ENCODE measurements around the gene SPATA31E1. TPM values are rescaled to one million over a fixed set of nuclear protein-coding genes. Genes with fewer than 3 reads are reported as not detected.

SPATA31E1 gene
- total RNA-seq, 6 experiments from 2014 or later, result not detected

DNA sequence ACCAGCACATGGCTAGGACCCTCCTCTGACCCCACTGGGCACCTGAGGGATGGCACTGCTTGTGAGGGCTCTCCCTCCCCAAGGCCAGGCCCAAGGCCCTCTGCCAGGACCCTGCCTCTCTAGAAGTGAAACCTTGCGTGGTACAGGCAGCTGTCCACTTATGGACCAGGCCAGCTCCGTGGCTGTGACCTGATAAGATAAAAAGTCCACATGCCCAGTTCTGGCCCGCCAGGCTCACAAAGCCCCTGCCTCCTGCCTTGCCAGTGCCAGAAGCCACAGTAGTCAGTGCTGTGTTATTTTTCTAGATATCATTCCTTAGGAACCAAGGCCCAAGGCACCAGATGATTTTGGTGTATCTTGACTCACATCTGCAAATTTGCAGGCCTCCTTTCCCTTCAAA, 14.0 kb upstream of the SPATA31E1 start:
- peaks cover 6% of the 10 kb centered on the region; the same call in 1 of the 2 replicates for H3K36me3 Mint-ChIP-seq (ENCODE audit: low read depth)
- no peak for DNase-seq
- TF ChIP-seq, protein P1, sequence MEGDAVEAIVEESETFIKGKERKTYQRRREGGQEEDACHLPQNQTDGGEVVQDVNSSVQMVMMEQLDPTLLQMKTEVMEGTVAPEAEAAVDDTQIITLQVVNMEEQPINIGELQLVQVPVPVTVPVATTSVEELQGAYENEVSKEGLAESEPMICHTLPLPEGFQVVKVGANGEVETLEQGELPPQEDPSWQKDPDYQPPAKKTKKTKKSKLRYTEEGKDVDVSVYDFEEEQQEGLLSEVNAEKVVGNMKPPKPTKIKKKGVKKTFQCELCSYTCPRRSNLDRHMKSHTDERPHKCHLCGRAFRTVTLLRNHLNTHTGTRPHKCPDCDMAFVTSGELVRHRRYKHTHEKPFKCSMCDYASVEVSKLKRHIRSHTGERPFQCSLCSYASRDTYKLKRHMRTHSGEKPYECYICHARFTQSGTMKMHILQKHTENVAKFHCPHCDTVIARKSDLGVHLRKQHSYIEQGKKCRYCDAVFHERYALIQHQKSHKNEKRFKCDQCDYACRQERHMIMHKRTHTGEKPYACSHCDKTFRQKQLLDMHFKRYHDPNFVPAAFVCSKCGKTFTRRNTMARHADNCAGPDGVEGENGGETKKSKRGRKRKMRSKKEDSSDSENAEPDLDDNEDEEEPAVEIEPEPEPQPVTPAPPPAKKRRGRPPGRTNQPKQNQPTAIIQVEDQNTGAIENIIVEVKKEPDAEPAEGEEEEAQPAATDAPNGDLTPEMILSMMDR (IDR thresholded peaks at IDR 0.05), result no peak
- H3K4me1 Mint-ChIP-seq (ENCODE audit: low read depth), result peaks cover 39% of the 10 kb centered on the region
- no peaks in the 10 kb centered on the region for H3K9me3 Mint-ChIP-seq
- H3K4me3 Mint-ChIP-seq, result no peak overlapping the region
- H3K27me3 Mint-ChIP-seq (ENCODE audit: insufficient read depth), result peaks cover 3% of the 10 kb centered on the region; the same call in 1 of the 2 replicates
- H3K27ac Mint-ChIP-seq, result no peak overlapping the region

DNA sequence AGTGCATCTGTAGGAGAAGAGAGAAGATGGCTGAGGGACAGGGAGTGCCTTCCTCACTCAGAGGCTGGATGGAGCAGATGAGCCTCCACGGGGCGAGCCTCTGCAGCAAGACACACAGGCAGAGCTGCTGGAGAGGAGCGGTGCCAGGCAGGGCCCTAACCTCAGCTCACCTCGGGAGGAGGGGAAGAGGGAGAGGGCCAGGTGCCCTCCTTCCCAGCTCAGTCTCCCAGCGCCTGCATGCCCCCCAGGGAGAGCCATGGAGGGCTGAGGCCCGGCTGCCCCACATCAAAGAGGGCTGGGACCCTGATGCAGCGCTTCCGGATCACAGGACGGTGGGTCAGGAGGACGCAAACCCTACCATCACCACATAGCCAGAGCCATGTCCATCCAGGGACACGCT, 13.6 kb upstream of the SPATA31E1 start:
- peaks cover 6% of the 10 kb centered on the region; the same call in 1 of the 2 replicates for H3K36me3 Mint-ChIP-seq (ENCODE audit: low read depth)
- TF ChIP-seq, protein P1 (IDR thresholded peaks at IDR 0.05), result no peak
- no peak overlapping the region for H3K27ac Mint-ChIP-seq

DNA sequence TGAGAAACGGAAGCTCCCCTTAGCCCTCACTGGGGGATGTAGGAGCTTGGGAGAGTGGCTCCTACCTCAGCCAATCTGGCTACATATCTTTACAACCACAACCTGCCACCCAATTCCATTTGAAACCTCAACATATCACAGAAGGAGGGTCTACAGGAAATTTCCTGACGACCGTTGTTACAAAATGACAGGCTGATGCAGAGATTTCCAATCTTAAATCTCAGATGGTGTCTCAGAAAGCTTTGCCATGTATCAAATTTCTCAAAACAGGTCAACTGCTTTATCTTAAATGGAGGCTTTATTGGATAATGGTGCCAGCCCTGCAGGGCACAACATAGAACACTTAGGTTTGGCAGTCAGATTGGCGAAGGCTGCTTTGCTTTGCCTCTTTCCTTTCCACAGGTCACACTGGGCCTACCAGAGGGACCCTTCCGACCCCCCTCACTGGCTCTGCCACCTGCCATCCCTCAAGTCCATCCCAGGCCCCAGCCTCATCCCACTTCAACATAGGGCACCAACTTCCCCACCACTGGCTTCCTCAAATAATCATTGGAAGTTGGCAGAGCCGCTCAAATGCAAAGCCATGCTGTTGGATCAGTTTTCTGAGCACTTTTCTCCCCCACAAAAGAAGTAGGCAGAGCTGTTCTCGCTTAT, 11.1 kb upstream of the SPATA31E1 start:
- peaks cover 6% of the 10 kb centered on the region; the same call in 1 of the 2 replicates for H3K36me3 Mint-ChIP-seq (ENCODE audit: low read depth)
- H3K4me1 Mint-ChIP-seq (ENCODE audit: low read depth), result peaks cover 22% of the 10 kb centered on the region
- TF ChIP-seq, protein P1 (IDR thresholded peaks at IDR 0.05), result no peak
- no peak for DNase-seq
- H3K27me3 Mint-ChIP-seq (ENCODE audit: insufficient read depth), result peaks cover 7% of the 10 kb centered on the region
- no peak overlapping the region for H3K27ac Mint-ChIP-seq
- no peak overlapping the region for H3K4me3 Mint-ChIP-seq
- H3K9me3 Mint-ChIP-seq, result no peaks in the 10 kb centered on the region

More for the DNA sequence above, 13.6 kb upstream of the SPATA31E1 start:
- Mint-ChIP-seq H3K4me3 (no peak overlapping the region), H3K9me3 (no peaks in the 10 kb centered on the region), H3K4me1 (ENCODE audit: low read depth) (peaks cover 39% of the 10 kb centered on the region), H3K27me3 (ENCODE audit: insufficient read depth) (peaks cover 3% of the 10 kb centered on the region; the same call in 1 of the 2 replicates)
- DNase-seq, result no peak

DNA sequence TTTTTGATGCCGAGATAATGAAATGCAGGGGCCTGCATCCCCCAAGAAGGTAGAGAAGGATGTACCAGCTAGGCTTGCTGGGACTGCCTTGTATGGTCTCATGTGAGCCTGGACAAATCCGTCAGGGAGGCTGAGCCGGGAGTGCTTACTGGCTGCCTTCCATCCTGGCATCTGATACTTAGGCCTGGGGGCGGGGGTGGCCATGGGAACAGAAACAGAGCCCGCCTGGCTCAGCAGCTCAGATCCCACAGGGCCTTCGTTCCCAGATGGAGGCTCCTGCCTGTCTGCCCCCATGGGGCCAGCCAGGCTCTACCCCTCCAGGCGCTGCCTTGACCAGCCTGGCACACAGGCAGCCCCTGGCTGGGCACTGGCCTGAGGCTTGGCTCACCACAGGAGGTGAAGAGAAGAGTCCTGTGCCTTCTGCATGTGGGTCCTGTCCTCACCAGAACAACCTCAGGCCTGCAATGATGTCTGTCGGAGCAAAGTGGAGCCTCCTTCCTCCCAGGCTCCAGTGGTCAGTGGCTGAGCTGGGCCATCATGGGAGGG, 10.5 kb upstream of the SPATA31E1 start:
- Mint-ChIP-seq H3K4me3 (no peak overlapping the region), H3K27me3 (ENCODE audit: insufficient read depth) (peaks cover 5% of the 10 kb centered on the region), H3K4me1 (ENCODE audit: low read depth) (peaks cover 22% of the 10 kb centered on the region), H3K9me3 (no peaks in the 10 kb centered on the region), H3K27ac (no peak overlapping the region), H3K36me3 (ENCODE audit: low read depth) (peaks cover 6% of the 10 kb centered on the region; the same call in 1 of the 2 replicates)
- no peak for DNase-seq
- TF ChIP-seq, protein P1 (IDR thresholded peaks at IDR 0.05), result no peak

DNA sequence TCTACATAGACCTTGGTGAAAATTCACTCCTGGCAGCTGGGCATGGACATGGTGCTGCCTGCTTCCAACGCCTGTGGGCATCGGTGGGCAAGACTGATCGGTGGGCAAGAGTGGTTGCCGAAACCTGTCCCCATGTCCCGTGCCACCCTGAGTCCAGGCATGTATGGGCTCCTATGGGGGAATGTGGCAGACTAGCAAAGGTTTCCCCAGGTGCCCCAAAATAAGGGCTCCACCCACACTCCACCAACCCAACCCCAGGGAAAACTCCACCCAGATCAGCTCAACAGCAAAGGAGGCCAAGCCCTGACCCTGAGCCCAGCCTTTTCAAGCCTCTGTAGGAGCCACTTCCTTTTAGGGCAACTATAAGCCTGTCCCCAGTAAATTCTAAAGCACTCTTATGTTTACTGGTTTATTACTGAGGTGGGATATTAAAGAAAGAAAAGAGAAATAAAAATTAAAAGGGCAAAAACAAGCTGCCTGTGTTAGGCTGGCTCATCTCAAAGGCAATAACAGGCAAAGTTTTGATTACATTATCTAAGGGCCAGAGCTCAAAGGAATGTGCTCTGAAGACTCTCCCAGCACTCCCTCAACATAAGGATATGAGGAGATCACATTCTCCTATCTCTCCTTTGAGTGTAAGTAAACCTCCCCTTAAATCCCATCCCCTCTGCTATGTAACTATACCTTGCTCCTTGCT, 8.9 kb upstream of the SPATA31E1 start:
- H3K9me3 Mint-ChIP-seq, result peaks cover 11% of the 10 kb centered on the region
- DNase-seq, result no peak
- TF ChIP-seq, protein P1 (IDR thresholded peaks at IDR 0.05), result no peak
- peaks cover 5% of the 10 kb centered on the region for H3K27me3 Mint-ChIP-seq (ENCODE audit: insufficient read depth)
- no peak overlapping the region for H3K4me3 Mint-ChIP-seq
- peaks cover 37% of the 10 kb centered on the region for H3K4me1 Mint-ChIP-seq (ENCODE audit: low read depth)
- peaks cover 19% of the 10 kb centered on the region for H3K36me3 Mint-ChIP-seq (ENCODE audit: low read depth)
- no peak overlapping the region for H3K27ac Mint-ChIP-seq

All from HFFc6 (cell line).